Measurements from ENCODE around the gene UGT1A10. TPM values are rescaled to one million over a fixed set of nuclear protein-coding genes. Genes with fewer than 3 reads are reported as not detected.

The UGT1A10 gene
- total RNA-seq, 1 experiment from 2014 or later = not detected

DNA sequence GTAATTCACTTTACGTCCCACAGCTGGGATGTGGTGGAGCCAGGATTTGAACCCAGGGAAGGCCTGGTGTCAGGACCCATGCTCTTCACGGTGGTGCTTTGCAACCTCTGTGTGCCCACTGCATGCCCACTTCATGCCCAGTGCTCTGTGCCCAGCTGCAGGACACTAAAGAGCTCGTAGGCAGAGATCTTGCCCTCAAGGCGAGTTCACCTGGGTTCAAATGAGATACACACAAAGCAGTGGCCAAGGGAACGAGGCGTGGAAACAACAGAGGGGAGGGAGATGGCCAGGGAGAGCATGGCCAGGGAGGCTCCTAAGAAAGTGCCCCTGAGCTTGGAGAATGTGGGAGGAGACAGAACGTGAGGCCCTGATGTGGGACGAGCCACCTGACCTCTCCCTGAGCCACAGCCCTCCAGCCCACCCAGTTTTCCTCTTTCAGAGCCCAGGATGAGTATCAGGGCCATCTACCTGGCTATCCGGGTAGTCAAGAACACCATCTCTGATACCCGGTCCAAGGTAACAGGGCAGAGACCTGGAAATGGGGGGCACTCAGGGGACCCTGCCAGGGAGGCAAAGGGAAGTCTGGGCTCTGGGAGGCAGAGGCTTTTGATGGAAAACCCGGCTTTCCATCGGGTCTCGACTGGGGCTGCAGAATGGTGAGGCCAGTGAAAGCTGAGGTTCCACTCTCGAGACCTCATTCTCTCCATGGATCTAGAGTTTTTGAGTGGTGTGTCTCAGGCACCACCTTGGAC, 162.3 kb downstream of the UGT1A10 start:
- H4K91ac ChIP-seq (ENCODE audit: insufficient read length, low read depth, low read length) = no peak overlapping the region
- no peaks in the 10 kb centered on the region for H3K4me1 ChIP-seq (ENCODE audit: insufficient read depth, low read length)
- no peak overlapping the region for H2BK15ac ChIP-seq (ENCODE audit: low read depth, low read length)
- H2AK5ac ChIP-seq (ENCODE audit: insufficient read length, low read length) = no peak overlapping the region
- H2BK120ac ChIP-seq (ENCODE audit: low read depth, low read length, poor library complexity, severe bottlenecking) = no peak overlapping the region
- H3K79me1 ChIP-seq (ENCODE audit: insufficient read depth, low read depth, low read length, poor library complexity, severe bottlenecking) = no peaks in the 10 kb centered on the region
- Mint-ChIP-seq H3K4me1 (peaks cover 2 to 4% of the 10 kb centered on the region in 2 experiments; a peak in 3 of 4 replicates), H3K36me3 (ENCODE audit: insufficient read depth in 1 of 3, low read depth in 3 of 3) (peaks cover 0 to 5% (median 4%) of the 10 kb centered on the region in 3 experiments; a peak in 2 of 7 replicates), H3K27ac (no peak overlapping the region; a peak in 1 of 7 replicates), H3K9me3 (peaks cover 14 to 18% of the 10 kb centered on the region in 2 experiments), H3K4me3 (no peak overlapping the region), H3K27me3 (ENCODE audit: low read depth) (peaks cover 4% of the 10 kb centered on the region)
- no peaks in the 10 kb centered on the region for H3K23me2 ChIP-seq (ENCODE audit: insufficient read length, low read depth, low read length, poor library complexity, severe bottlenecking)
- H3K4ac ChIP-seq (ENCODE audit: low read depth, low read length) = no peak overlapping the region
- no peak overlapping the region for H3K9ac ChIP-seq (ENCODE audit: extremely low read depth, insufficient read length, low read length)
- no peak overlapping the region for H2AFZ ChIP-seq (ENCODE audit: low read length)
- H2BK20ac ChIP-seq (ENCODE audit: low read depth, low read length, poor library complexity, severe bottlenecking) = no peak overlapping the region
- H2BK5ac ChIP-seq (ENCODE audit: insufficient read length, low read length) = no peak overlapping the region
- H3K4me2 ChIP-seq (ENCODE audit: insufficient read depth, insufficient read length, low read length) = no peak overlapping the region
- H3K14ac ChIP-seq (ENCODE audit: insufficient read depth, low read length) = no peak overlapping the region
- H3K56ac ChIP-seq (ENCODE audit: insufficient read length, low read depth, low read length) = no peak overlapping the region
- TF ChIP-seq, protein P1, sequence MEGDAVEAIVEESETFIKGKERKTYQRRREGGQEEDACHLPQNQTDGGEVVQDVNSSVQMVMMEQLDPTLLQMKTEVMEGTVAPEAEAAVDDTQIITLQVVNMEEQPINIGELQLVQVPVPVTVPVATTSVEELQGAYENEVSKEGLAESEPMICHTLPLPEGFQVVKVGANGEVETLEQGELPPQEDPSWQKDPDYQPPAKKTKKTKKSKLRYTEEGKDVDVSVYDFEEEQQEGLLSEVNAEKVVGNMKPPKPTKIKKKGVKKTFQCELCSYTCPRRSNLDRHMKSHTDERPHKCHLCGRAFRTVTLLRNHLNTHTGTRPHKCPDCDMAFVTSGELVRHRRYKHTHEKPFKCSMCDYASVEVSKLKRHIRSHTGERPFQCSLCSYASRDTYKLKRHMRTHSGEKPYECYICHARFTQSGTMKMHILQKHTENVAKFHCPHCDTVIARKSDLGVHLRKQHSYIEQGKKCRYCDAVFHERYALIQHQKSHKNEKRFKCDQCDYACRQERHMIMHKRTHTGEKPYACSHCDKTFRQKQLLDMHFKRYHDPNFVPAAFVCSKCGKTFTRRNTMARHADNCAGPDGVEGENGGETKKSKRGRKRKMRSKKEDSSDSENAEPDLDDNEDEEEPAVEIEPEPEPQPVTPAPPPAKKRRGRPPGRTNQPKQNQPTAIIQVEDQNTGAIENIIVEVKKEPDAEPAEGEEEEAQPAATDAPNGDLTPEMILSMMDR (conservative IDR thresholded peaks at IDR 0.05) = no peak
- H3K9me3 ChIP-seq (ENCODE audit: control insufficient read depth, low read depth, low read length) = no peaks in the 10 kb centered on the region
- H4K5ac ChIP-seq (ENCODE audit: insufficient read length, low read depth, low read length) = no peak overlapping the region
- no peak overlapping the region for H3K27ac ChIP-seq (ENCODE audit: insufficient read length, low read depth, low read length)
- H4K8ac ChIP-seq (replicated peaks; ENCODE audit: insufficient read length, low read depth, low read length) = no peak overlapping the region
- H3K18ac ChIP-seq (ENCODE audit: insufficient read length, low read depth, low read length) = no peak overlapping the region
- no peaks in the 10 kb centered on the region for H3K79me2 ChIP-seq (ENCODE audit: insufficient read depth, low read length)
- no peak overlapping the region for H3K23ac ChIP-seq (ENCODE audit: insufficient read length, low read depth, low read length)
- H4K20me1 ChIP-seq (ENCODE audit: control insufficient read depth, insufficient read depth, insufficient read length) = no peaks in the 10 kb centered on the region
- no peak overlapping the region for H2BK12ac ChIP-seq (ENCODE audit: insufficient read length, low read depth, low read length)
- WGBS (ENCODE audit: extremely low coverage, insufficient read length, low lambda C conversion rate) = no CpG with 5 or more reads among the region's 14 CpGs
- no peak overlapping the region for H3T11ph ChIP-seq (ENCODE audit: low read length)
- no peaks in the 10 kb centered on the region for H3K27me3 ChIP-seq (ENCODE audit: insufficient read depth, low read length)
- no peak for DNase-seq
